Activated T-cell treated with anti-CD3 and anti-CD28 coated beads, Interleukin-2, amount 50 U/mL, for 1 hour (primary cell): Measurements from ENCODE around the gene FOXRED2.

ENCODE experiments used
- DNase-seq: peaks from one replicate; pipeline ENCODE4 v3.0.0-alpha.2; 2020

The FOXRED2 gene

GRCh38 chr22:36512991-36513390 is 6.2 kb upstream of the FOXRED2 start:
- no peak for DNase-seq

GRCh38 chr22:36512333-36512732 is 5.5 kb upstream of the FOXRED2 start:
- no peak for DNase-seq

- peak; percentile 45 for DNase-seq
Observed at GRCh38 chr22:36510966-36511881, 4.4 kb upstream of the FOXRED2 start.

GRCh38 chr22:36510384-36510783 is 3.5 kb upstream of the FOXRED2 start:
- no peak for DNase-seq

- no peak for DNase-seq
Observed at GRCh38 chr22:36507518-36508010, 724 bp upstream of the FOXRED2 start.

- DNase-seq, result no peak
Observed at GRCh38 chr22:36505998-36506635, 723 bp downstream of the FOXRED2 start.

GRCh38 chr22:36497910-36498665 is 8.8 kb downstream of the FOXRED2 start:
- no peak for DNase-seq

GRCh38 chr22:36493690-36494110 is 13.1 kb downstream of the FOXRED2 start:
- DNase-seq, result no peak

GRCh38 chr22:36492109-36492508 is 14.7 kb downstream of the FOXRED2 start:
- DNase-seq, result no peak

- DNase-seq, result no peak
Observed at GRCh38 chr22:36491155-36491554, 15.7 kb downstream of the FOXRED2 start.

GRCh38 chr22:36486619-36487384 is 20.0 kb downstream of the FOXRED2 start:
- DNase-seq, result peak; percentile 66

GRCh38 chr22:36481393-36482168 is 25.3 kb downstream of the FOXRED2 start, which contains the start of gene TXN2:
TXN2 (minus strand) TSS chr22:36481640; CDS start chr22:36480837, 803 bp downstream.
- peak; percentile 95 for DNase-seq

GRCh38 chr22:36480941-36481392 is 25.9 kb downstream of the FOXRED2 start:
- DNase-seq, result no peak

GRCh38 chr22:36478966-36479365 is 27.9 kb downstream of the FOXRED2 start:
- DNase-seq, result no peak

- no peak for DNase-seq
Observed at GRCh38 chr22:36475341-36475740, 31.5 kb downstream of the FOXRED2 start.

GRCh38 chr22:36472689-36473088 is 34.2 kb downstream of the FOXRED2 start:
- DNase-seq, result no peak

- no peak for DNase-seq
Observed at GRCh38 chr22:36471341-36471821, 35.5 kb downstream of the FOXRED2 start.

GRCh38 chr22:36470994-36471331 is 35.9 kb downstream of the FOXRED2 start:
- DNase-seq, result no peak

GRCh38 chr22:36470162-36470993 is 36.5 kb downstream of the FOXRED2 start:
- peak; percentile 81 for DNase-seq

GRCh38 chr22:36469094-36469710 is 37.6 kb downstream of the FOXRED2 start:
- no peak for DNase-seq
